PC-9 (cell line): ENCODE results near the gene TNS4. TPM values are rescaled to one million over a fixed set of nuclear protein-coding genes. Genes with fewer than 3 reads are reported as not detected.

Experiments
- BruUV-seq: library from RNA; stranded (reverse); fragments of 400-500 nt; replicated peaks from 2 replicates; lab custom pipeline; 2021; lab: Mats Ljungman, UMichigan
- CTCF ChIA-PET: fragments of 300-600 bp; sonication (Branson Sonifier 250); formaldehyde crosslinking; loops from one replicate; lab custom pipeline; 2022; ENCODE audit warnings: antibody characterized with exemption; lab: Charles Lee
- POLR2A ChIA-PET: fragments of 300-600 bp; sonication (Branson Sonifier 250); formaldehyde crosslinking; loops from one replicate; lab custom pipeline; 2022; ENCODE audit warnings: antibody characterized with exemption; ENCODE audit not compliant: unreplicated experiment; lab: Charles Lee
- DNase-seq, 2 experiments: peaks; one replicate each; pipeline versions ENCODE4 v3.0.0 to v3.0.0-alpha.2; 2015 to 2022; ENCODE audit warnings: mixed read lengths in 1 of 2
- H2AFZ ChIP-seq: fragments of 200-600 bp; sonication (generic); 2 replicates; pipeline ENCODE4 v1.8.1; 2017; ENCODE audit warnings: antibody characterized with exemption
- H3F3A ChIP-seq: fragments of 200-600 bp; sonication (generic); 2 replicates; pipeline ENCODE4 v1.8.1; 2017; ENCODE audit warnings: antibody characterized with exemption, mild to moderate bottlenecking, low read depth; ENCODE audit not compliant: insufficient read depth
- H3K27ac ChIP-seq: fragments of 200-600 bp; sonication (generic); 2 replicates; pipeline ENCODE4 v1.6.1; 2016; ENCODE audit warnings: mixed run types
- H3K27me3 ChIP-seq: fragments of 200-600 bp; sonication (generic); 2 replicates; pipeline ENCODE4 v1.6.1; 2016; ENCODE audit warnings: low read depth, mixed run types; ENCODE audit not compliant: insufficient read depth
- H3K36me3 ChIP-seq: fragments of 200-600 bp; sonication (generic); 2 replicates; pipeline ENCODE4 v1.6.1; 2016; ENCODE audit warnings: low read depth, mixed run types
- H3K4me1 ChIP-seq: fragments of 200-600 bp; sonication (generic); replicated peaks from 2 replicates; pipeline ENCODE4 v1.6.1; 2016; ENCODE audit warnings: mixed run types; ENCODE audit not compliant: insufficient read depth
- H3K4me2 ChIP-seq: fragments of 200-600 bp; sonication (generic); 2 replicates; pipeline ENCODE4 v1.6.1; 2017; ENCODE audit warnings: mixed run types
- H3K4me3 ChIP-seq: fragments of 200-600 bp; sonication (generic); 2 replicates; pipeline ENCODE4 v1.6.1; 2016; ENCODE audit warnings: mixed run types
- H3K79me2 ChIP-seq: fragments of 200-600 bp; sonication (generic); 2 replicates; pipeline ENCODE4 v1.6.1; 2017; ENCODE audit warnings: low read depth, mixed run types
- H3K9me2 ChIP-seq: fragments of 200-600 bp; sonication (generic); 2 replicates; pipeline ENCODE4 v1.8.1; 2017; ENCODE audit warnings: mild to moderate bottlenecking; ENCODE audit not compliant: insufficient read depth
- H3K9me3 ChIP-seq: fragments of 200-600 bp; sonication (generic); 2 replicates; pipeline ENCODE4 v1.8.1; 2016; ENCODE audit warnings: low read depth; ENCODE audit not compliant: insufficient read depth
- H4K20me1 ChIP-seq: fragments of 200-600 bp; sonication (generic); 2 replicates; pipeline ENCODE4 v1.8.1; 2017; ENCODE audit not compliant: insufficient read depth
- EZH2 ChIP-seq: fragments of 200-600 bp; sonication (generic); IDR thresholded peaks from 2 replicates; pipeline ENCODE4 v1.8.0; 2017; ENCODE audit warnings: antibody characterized with exemption, low read depth
- intact Hi-C: fragments of 100-400 bp; cut with micrococcal nuclease; formaldehyde crosslinking; loops from one replicate; pipeline ENCODE4 v1.10.0; 2022; ENCODE audit not compliant: unreplicated experiment
- total RNA-seq: library from RNA; stranded (reverse); gene quantifications from 2 replicates; pipeline ENCODE4 v1.2.3, GENCODE V29; 2021
- TF ChIP-seq, protein P1 (sequence below): fragments of 200-600 bp; sonication (generic); conservative IDR thresholded peaks from 2 replicates; pipeline ENCODE4 v1.6.1; 2017; ENCODE audit warnings: mixed run types, antibody characterized with exemption, mild to moderate bottlenecking, moderate library complexity

Gene TNS4
- total RNA-seq, 1 experiment from 2014 or later = 17.4 TPM

DNA sequence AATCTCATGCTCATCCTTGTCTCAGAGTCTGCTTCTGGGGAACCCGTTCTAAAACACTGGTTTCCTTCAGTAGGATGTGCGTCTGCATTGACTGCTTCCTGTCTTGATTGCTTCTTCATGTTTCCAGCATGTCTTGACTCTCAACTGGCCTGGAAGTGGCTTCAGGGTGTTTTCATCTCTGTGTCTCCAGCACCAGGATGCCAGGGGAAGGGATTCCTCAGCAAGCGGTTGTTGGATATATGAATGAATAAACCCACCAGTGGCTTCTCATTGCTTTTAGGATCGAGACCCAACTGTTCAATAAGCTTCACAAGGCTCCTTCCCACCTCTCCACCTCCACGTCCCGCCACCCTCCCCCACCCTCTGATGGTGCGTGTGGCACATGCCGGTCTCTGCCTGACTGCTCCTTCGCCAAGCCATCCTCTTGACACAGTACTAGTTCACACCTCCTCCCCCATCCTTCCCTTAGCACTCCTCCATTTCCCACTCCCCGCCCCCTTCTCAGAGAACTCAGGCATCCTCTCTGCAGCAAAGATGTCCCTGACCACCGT is 14.1 kb upstream of the TNS4 start:
- no peaks in the 10 kb centered on the region for H3K9me2 ChIP-seq
- H2AFZ ChIP-seq = no peak overlapping the region
- intact Hi-C loops = loop anchor here (5.0 kb wide), 2 partner anchors 73 to 1137 kb away; partner anchors contain the start of gene IGFBP4
- no peak for TF ChIP-seq EZH2
- TF ChIP-seq, protein P1, sequence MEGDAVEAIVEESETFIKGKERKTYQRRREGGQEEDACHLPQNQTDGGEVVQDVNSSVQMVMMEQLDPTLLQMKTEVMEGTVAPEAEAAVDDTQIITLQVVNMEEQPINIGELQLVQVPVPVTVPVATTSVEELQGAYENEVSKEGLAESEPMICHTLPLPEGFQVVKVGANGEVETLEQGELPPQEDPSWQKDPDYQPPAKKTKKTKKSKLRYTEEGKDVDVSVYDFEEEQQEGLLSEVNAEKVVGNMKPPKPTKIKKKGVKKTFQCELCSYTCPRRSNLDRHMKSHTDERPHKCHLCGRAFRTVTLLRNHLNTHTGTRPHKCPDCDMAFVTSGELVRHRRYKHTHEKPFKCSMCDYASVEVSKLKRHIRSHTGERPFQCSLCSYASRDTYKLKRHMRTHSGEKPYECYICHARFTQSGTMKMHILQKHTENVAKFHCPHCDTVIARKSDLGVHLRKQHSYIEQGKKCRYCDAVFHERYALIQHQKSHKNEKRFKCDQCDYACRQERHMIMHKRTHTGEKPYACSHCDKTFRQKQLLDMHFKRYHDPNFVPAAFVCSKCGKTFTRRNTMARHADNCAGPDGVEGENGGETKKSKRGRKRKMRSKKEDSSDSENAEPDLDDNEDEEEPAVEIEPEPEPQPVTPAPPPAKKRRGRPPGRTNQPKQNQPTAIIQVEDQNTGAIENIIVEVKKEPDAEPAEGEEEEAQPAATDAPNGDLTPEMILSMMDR = no peak
- H3K9me3 ChIP-seq = no peaks in the 10 kb centered on the region
- no TSS peak for BruUV-seq
- H3K27me3 ChIP-seq = no peaks in the 10 kb centered on the region
- no peak for DNase-seq
- H3K36me3 ChIP-seq = no peaks in the 10 kb centered on the region
- no peak overlapping the region for H3K4me3 ChIP-seq
- no peaks in the 10 kb centered on the region for H4K20me1 ChIP-seq
- peak overlapping the region; percentile 47; the same call in 1 of the 2 replicates for H3K4me2 ChIP-seq
- POLR2A ChIA-PET = no interaction called here
- CTCF ChIA-PET = no interaction called here
- H3K4me1 ChIP-seq = peaks cover 99% of the 10 kb centered on the region
- H3K27ac ChIP-seq = peak overlapping the region; percentile 69
- H3K79me2 ChIP-seq = no peaks in the 10 kb centered on the region
- H3F3A ChIP-seq = peaks cover 71% of the 10 kb centered on the region

DNA sequence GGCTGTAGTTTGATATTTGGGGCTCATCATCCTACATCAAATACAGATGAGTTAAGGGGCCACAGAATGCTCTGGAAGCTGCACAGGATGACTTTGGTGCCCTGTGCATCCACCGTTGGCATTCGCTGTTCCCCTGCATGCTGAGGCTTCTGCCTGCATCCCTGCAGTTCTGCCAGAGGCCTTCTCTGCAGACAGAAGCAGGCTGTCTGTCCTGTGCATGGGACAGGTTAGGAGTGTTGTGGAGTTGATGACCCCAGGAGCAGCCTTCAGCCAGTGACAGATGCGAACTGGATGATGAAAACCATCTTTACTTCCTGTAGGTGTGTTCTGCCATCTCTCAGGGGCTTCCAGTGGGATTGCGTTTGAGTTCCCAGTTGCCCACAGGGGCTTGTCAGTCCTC is 13.6 kb upstream of the TNS4 start:
- no peak for DNase-seq
- no peaks in the 10 kb centered on the region for H3K9me2 ChIP-seq
- intact Hi-C loops = loop anchor here (5.0 kb wide), 2 partner anchors 73 to 1137 kb away; partner anchors contain the start of gene IGFBP4
- no peak overlapping the region for H3K4me3 ChIP-seq
- CTCF ChIA-PET = no interaction called here
- peaks cover 67% of the 10 kb centered on the region for H3F3A ChIP-seq
- POLR2A ChIA-PET = interaction anchor here (0.6 kb wide), 1 partner anchor 110 kb away, joined by 4 read pairs; no protein-coding TSS in a partner anchor
- TF ChIP-seq, protein P1 = no peak
- TF ChIP-seq EZH2 = no peak
- no peaks in the 10 kb centered on the region for H3K27me3 ChIP-seq
- H4K20me1 ChIP-seq = no peaks in the 10 kb centered on the region
- H3K79me2 ChIP-seq = no peaks in the 10 kb centered on the region
- H3K9me3 ChIP-seq = no peaks in the 10 kb centered on the region
- BruUV-seq = no TSS peak
- H2AFZ ChIP-seq = no peak overlapping the region
- H3K27ac ChIP-seq = no peak overlapping the region
- H3K4me2 ChIP-seq = no peak overlapping the region
- no peaks in the 10 kb centered on the region for H3K36me3 ChIP-seq
- peaks cover 99% of the 10 kb centered on the region for H3K4me1 ChIP-seq

DNA sequence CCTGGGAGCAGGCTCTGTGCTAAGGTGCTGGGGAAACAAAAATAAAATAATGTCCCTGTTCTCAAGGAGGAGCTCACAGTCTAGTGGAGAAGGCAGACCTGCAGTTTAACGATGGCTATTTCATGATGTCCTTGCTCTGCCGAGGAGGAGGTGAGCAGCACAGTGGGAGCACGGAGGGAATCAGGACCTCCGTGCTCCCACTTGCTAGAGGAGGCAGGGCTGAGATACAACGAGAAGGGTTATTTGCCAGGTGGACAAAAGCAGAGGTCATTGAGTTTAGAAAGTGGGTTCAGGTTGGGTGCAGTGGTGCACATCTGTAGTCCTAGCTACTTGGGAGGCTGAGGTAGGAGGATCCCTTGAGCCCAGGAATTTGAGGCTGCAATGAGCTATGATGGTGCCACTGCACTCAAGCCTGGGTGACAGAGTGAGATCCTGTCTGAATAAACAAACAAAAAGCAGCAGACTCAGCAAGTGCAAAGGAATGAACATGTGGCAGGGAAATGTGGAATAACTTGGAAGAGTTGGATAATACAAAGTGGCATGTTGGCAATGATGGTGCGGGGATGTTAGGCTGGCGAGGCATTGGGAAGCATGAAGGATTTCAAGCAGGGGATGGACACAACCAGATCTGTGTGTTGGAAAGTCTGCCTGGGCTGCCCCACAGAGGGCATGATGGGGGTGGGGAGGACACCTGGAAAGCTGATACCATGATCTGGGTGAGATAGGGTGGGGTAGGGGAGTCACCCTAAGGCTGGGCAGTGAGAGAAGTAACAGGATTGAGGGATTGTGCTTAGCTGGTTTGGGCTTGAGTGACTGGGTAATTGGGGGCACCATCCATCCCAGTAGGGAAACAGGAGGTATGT is 12.8 kb upstream of the TNS4 start:
- ChIA-PET POLR2A (interaction anchor here (0.6 kb wide), 1 partner anchor 110 kb away, joined by 4 read pairs; no protein-coding TSS in a partner anchor), CTCF (interaction anchor here (0.6 kb wide), 1 partner anchor 96 kb away, joined by 3 read pairs; no protein-coding TSS in a partner anchor)
- no peak overlapping the region for H3K4me2 ChIP-seq
- H4K20me1 ChIP-seq = no peaks in the 10 kb centered on the region
- TF ChIP-seq EZH2 = no peak
- TF ChIP-seq, protein P1 = no peak
- H3K4me3 ChIP-seq = no peak overlapping the region
- no TSS peak for BruUV-seq
- H3K27me3 ChIP-seq = no peaks in the 10 kb centered on the region
- peak in 1 of 2 experiments; percentile 25 for DNase-seq
- H3K79me2 ChIP-seq = no peaks in the 10 kb centered on the region
- no peak overlapping the region for H2AFZ ChIP-seq
- H3K9me2 ChIP-seq = no peaks in the 10 kb centered on the region
- H3K36me3 ChIP-seq = no peaks in the 10 kb centered on the region
- no peaks in the 10 kb centered on the region for H3K9me3 ChIP-seq
- peaks cover 67% of the 10 kb centered on the region for H3F3A ChIP-seq
- intact Hi-C loops = no loop called here
- no peak overlapping the region for H3K27ac ChIP-seq
- H3K4me1 ChIP-seq = peaks cover 98% of the 10 kb centered on the region
